ENCODE data around the gene TULP1.

DNA sequence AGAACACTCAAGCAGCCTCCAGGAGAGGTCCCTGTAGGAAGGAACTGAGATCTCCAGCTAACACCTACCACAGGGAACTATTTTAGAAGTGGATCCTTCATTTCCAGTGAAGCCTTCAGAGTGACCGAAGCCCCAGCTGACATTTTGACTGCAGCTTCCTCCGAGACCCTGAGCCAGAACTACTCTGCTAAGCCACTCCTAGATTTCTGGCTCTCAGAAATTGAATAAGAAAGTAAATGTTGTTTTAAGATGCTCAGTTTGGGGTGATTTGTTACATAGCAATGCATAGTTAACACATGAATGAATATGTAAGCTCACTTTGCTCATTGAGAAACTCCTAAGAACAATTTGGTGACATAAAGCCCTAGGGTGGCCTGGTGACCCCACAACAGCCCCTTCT, 5.5 kb downstream of the TULP1 start:
- TF ChIP-seq, protein P1, sequence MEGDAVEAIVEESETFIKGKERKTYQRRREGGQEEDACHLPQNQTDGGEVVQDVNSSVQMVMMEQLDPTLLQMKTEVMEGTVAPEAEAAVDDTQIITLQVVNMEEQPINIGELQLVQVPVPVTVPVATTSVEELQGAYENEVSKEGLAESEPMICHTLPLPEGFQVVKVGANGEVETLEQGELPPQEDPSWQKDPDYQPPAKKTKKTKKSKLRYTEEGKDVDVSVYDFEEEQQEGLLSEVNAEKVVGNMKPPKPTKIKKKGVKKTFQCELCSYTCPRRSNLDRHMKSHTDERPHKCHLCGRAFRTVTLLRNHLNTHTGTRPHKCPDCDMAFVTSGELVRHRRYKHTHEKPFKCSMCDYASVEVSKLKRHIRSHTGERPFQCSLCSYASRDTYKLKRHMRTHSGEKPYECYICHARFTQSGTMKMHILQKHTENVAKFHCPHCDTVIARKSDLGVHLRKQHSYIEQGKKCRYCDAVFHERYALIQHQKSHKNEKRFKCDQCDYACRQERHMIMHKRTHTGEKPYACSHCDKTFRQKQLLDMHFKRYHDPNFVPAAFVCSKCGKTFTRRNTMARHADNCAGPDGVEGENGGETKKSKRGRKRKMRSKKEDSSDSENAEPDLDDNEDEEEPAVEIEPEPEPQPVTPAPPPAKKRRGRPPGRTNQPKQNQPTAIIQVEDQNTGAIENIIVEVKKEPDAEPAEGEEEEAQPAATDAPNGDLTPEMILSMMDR (IDR thresholded peaks at IDR 0.05), result no peak
- no peak for TF ChIP-seq POLR2A (IDR thresholded peaks at IDR 0.05; ENCODE audit: low read depth)
